Cardiac muscle cell (in vitro differentiated cells and primary cell): ENCODE results near the gene SORBS2. TPM values are rescaled to one million over a fixed set of nuclear protein-coding genes. Genes with fewer than 3 reads are reported as not detected.
A peak's percentile ranks its signal among the peaks of the same experiment; 100 is the strongest.

ENCODE experiments used
- DNase-seq, 2 donors: peaks; one replicate each; pipeline versions ENCODE4 v3.0.0 to v3.0.0-alpha.2; 2010 to 2017; ENCODE audit warnings: low read depth in 1 of 2, low spot score in 1 of 2
- H3K27ac ChIP-seq: fragments of 200-600 bp; sonication (generic); 2 replicates; pipeline ENCODE4 v1.5.1; 2016
- H3K27me3 ChIP-seq: fragments of 200-600 bp; sonication (generic); 2 replicates; pipeline ENCODE4 v1.6.0; 2016; ENCODE audit warnings: control low read depth
- H3K36me3 ChIP-seq: fragments of 200-600 bp; sonication (generic); 2 replicates; pipeline ENCODE4 v1.5.1; 2016; ENCODE audit warnings: control low read depth
- H3K4me1 ChIP-seq: fragments of 200-600 bp; sonication (generic); 2 replicates; pipeline ENCODE4 v1.8.1; 2017; ENCODE audit warnings: low read depth, mild to moderate bottlenecking, mixed run types
- H3K4me3 ChIP-seq: fragments of 200-600 bp; sonication (generic); 2 replicates; pipeline ENCODE4 v1.5.1; 2016; ENCODE audit warnings: mild to moderate bottlenecking
- H3K9me3 ChIP-seq: fragments of 200-600 bp; sonication (generic); 2 replicates; pipeline ENCODE4 v1.5.1; 2017; ENCODE audit warnings: low read depth, mild to moderate bottlenecking, control low read depth
- polyA plus RNA-seq: library from polyadenylated mRNA; unstranded; fragments of >200 nt; fragmentation: Nextera tagmentation; extraction: Ambion mirVana; gene quantifications from 2 replicates; pipeline ENCODE4 v1.2.1, GENCODE V29; 2016
- total RNA-seq: library from RNA; depleted of rRNA; stranded (reverse); fragments of >200 nt; gene quantifications from 2 replicates; pipeline ENCODE4 v1.2.3, GENCODE V29; 2016
- TF ChIP-seq, protein P1 (sequence below): IDR thresholded peaks from 2 replicates; pipeline ENCODE4 v1.5.1; 2012; ENCODE audit warnings: low read depth, mild to moderate bottlenecking, low read length

SORBS2 gene
- total and polyA plus RNA-seq, 2 experiments from 2014 or later = 453 to 470 TPM

DNA sequence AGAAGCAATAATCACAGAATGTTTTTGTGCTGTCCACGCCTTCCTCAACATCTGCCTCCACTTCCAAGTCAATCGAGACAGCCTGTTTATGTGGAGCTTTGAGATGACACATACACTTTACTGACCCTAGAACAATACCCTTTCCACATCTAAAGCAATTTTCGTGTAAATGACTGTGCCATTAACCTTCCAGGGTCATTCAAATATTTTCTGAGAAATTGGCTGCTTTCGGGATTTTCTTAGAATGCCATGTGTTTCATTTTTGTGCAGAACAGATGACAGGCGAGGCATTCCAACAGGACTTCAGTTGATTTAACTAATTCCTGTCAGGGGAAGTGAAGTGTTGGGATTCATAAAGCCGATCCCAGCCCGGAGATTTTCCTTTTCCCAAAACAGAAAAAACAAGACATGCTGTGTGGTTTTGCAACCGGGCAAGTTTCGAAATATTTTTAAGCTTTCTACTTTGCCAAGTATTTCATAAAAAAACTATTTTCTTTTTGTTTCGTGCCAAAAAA, 73.9 kb downstream of the SORBS2 start:
- DNase-seq = peak in 1 of 2 donors; percentile 94
- Histone ChIP-seq H3K36me3 (peaks cover 7% of the 10 kb centered on the region), H3K4me1 (peaks cover 45% of the 10 kb centered on the region), H3K27ac (peak overlapping the region; percentile 83), H3K27me3 (no peaks in the 10 kb centered on the region), H3K9me3 (no peaks in the 10 kb centered on the region), H3K4me3 (no peak overlapping the region)
- TF ChIP-seq, protein P1, sequence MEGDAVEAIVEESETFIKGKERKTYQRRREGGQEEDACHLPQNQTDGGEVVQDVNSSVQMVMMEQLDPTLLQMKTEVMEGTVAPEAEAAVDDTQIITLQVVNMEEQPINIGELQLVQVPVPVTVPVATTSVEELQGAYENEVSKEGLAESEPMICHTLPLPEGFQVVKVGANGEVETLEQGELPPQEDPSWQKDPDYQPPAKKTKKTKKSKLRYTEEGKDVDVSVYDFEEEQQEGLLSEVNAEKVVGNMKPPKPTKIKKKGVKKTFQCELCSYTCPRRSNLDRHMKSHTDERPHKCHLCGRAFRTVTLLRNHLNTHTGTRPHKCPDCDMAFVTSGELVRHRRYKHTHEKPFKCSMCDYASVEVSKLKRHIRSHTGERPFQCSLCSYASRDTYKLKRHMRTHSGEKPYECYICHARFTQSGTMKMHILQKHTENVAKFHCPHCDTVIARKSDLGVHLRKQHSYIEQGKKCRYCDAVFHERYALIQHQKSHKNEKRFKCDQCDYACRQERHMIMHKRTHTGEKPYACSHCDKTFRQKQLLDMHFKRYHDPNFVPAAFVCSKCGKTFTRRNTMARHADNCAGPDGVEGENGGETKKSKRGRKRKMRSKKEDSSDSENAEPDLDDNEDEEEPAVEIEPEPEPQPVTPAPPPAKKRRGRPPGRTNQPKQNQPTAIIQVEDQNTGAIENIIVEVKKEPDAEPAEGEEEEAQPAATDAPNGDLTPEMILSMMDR = no peak

DNA sequence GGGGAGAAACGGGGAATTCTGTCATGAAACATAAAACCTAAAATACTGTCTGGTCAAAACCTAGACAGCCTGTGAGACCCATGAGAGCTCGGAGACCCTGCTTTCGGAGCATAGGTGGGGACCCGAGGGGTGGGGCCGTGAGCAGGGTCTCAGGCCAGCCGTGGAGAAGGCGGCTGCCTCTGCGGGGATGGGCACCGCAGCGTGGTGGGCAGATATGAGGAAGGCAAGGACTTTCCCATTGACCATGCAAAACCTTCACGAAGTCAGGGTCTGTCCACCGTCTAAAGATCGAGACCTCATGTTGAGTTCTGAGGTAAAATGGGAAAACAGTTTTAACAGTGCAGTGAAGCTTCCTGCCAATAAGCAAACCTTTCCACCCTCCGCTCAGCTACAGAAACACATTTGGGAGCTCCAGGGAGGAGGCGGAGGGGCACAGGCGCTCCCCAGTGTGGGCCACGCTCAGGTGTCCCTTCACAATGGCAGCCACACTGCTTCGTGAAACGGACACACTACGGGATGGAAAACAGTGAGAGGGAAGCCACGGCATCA, 74.4 kb downstream of the SORBS2 start:
- H3K4me3 ChIP-seq = no peak overlapping the region
- TF ChIP-seq, protein P1 = no peak
- H3K4me1 ChIP-seq = peaks cover 40% of the 10 kb centered on the region
- no peak for DNase-seq
- H3K27me3 ChIP-seq = no peaks in the 10 kb centered on the region
- peaks cover 10% of the 10 kb centered on the region for H3K36me3 ChIP-seq
- H3K9me3 ChIP-seq = no peaks in the 10 kb centered on the region
- peak overlapping the region; percentile 83 for H3K27ac ChIP-seq

DNA sequence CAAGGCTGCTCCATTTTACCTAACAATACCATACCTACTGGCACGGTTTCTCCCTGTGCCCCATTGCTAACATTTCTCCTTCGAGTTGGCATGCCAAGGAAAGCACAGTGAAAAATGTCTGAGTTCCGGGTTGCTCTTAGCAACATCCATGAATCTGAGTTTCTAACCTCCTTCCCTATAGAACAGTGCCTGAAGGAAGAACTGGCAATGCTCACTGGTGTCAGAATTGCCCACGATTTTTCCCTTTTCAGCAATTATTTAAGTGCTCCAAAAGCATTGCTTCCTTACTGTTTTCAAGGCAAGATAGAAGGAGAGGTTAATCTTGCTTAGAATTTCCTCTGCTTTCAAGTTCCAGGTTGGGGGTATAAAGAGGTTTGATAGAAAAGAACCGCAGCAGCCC, 75.1 kb downstream of the SORBS2 start:
- H3K27ac ChIP-seq = peak overlapping the region; percentile 83
- DNase-seq = no peak
- H3K4me1 ChIP-seq = peaks cover 40% of the 10 kb centered on the region
- H3K27me3 ChIP-seq = no peaks in the 10 kb centered on the region
- H3K4me3 ChIP-seq = no peak overlapping the region
- H3K9me3 ChIP-seq = no peaks in the 10 kb centered on the region
- peaks cover 10% of the 10 kb centered on the region for H3K36me3 ChIP-seq
- TF ChIP-seq, protein P1 = no peak

DNA sequence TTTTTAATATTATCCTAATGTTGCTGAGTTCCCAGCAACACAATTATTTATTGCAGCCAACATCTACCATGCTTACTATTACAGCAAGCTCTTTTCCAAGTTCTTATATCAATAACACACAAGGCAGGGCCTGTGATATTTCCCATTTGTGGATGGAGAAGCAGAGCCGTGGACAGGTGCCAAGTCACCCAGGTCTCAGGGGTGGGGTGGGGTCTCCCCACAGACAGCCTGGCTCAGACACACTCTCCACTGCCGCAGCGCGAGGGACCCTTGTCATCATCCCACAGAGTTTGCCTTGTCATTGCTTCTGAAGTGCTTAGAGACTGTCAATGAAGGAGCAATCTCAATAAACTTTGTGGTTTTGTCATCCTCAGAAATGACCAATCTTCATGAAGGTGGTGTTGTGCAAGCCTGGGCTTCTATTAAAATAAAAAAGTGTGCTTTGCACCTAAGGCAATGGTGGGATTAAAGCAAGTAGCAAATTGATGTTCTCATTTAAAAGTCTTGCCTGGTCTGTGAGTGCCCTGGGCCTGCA, 76.1 kb downstream of the SORBS2 start:
- no peak for DNase-seq
- H3K27ac ChIP-seq = peak overlapping the region; percentile 83
- H3K9me3 ChIP-seq = no peaks in the 10 kb centered on the region
- H3K36me3 ChIP-seq = peaks cover 10% of the 10 kb centered on the region
- H3K4me1 ChIP-seq = peaks cover 40% of the 10 kb centered on the region
- TF ChIP-seq, protein P1 = no peak
- no peaks in the 10 kb centered on the region for H3K27me3 ChIP-seq
- H3K4me3 ChIP-seq = no peak overlapping the region

DNA sequence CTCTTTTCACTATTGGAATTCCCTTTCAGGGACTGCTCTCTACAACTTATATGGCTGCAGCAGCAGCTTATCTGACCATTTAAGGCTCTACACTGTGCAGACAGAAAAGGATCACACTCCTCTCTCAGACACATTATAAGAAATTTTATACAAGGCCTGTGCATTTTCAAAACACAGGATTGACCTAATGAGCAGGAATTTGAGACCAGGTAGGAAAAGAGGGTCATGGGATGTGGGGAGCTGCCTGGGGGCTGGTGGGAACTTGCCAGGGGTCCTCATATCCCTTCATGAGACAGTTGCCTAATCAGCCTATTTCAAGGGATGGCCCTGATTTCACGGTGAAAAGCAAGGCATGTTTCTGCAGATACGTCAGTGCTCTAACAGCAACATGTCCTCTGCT, 77.1 kb downstream of the SORBS2 start:
- no peak for DNase-seq
- H3K4me1 ChIP-seq = peaks cover 40% of the 10 kb centered on the region
- peaks cover 10% of the 10 kb centered on the region for H3K36me3 ChIP-seq
- H3K9me3 ChIP-seq = no peaks in the 10 kb centered on the region
- TF ChIP-seq, protein P1 = no peak
- H3K4me3 ChIP-seq = no peak overlapping the region
- no peaks in the 10 kb centered on the region for H3K27me3 ChIP-seq
- H3K27ac ChIP-seq = peak overlapping the region; percentile 83
